ENCODE data around the gene ZNF341. TPM values are rescaled to one million over a fixed set of nuclear protein-coding genes. Genes with fewer than 3 reads are reported as not detected.

ZNF341 gene
- total RNA-seq, 1 donor from 2014 or later: 2.8 TPM

DNA sequence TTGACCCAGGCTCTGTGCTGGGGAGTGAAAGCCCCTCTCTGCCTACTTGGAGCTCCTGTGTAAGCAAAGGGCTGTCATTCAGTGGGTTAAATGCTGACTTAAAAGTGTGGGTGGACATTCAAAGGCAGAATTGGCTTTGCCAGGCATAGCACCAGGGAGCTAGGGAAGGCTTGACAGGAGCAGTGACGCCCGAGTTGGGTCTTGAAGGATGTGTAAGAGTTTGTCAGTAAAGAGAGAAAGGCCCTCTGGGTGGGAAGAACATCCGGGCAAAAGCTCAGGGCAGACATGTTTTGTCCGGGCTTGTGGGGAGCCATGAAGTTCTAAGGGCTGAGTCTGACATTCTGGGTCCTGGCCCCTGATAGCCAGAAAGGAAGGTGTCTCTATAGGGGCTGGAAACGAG is 51.5 kb downstream of the ZNF341 start:
- Mint-ChIP-seq H3K36me3 (ENCODE audit: low read depth) (peaks cover 2% of the 10 kb centered on the region), H3K27me3 (ENCODE audit: low read depth) (no peaks in the 10 kb centered on the region), H3K27ac (ENCODE audit: unreplicated experiment) (no peak overlapping the region), H3K4me3 (ENCODE audit: unreplicated experiment) (no peak overlapping the region), H3K4me1 (ENCODE audit: low read depth) (peaks cover under 1% of the 10 kb centered on the region), H3K9me3 (ENCODE audit: low read depth) (no peaks in the 10 kb centered on the region)
- TF ChIP-seq, protein P1, sequence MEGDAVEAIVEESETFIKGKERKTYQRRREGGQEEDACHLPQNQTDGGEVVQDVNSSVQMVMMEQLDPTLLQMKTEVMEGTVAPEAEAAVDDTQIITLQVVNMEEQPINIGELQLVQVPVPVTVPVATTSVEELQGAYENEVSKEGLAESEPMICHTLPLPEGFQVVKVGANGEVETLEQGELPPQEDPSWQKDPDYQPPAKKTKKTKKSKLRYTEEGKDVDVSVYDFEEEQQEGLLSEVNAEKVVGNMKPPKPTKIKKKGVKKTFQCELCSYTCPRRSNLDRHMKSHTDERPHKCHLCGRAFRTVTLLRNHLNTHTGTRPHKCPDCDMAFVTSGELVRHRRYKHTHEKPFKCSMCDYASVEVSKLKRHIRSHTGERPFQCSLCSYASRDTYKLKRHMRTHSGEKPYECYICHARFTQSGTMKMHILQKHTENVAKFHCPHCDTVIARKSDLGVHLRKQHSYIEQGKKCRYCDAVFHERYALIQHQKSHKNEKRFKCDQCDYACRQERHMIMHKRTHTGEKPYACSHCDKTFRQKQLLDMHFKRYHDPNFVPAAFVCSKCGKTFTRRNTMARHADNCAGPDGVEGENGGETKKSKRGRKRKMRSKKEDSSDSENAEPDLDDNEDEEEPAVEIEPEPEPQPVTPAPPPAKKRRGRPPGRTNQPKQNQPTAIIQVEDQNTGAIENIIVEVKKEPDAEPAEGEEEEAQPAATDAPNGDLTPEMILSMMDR (IDR thresholded peaks at IDR 0.05): no peak
- no peak for DNase-seq (ENCODE audit: low spot score)

DNA sequence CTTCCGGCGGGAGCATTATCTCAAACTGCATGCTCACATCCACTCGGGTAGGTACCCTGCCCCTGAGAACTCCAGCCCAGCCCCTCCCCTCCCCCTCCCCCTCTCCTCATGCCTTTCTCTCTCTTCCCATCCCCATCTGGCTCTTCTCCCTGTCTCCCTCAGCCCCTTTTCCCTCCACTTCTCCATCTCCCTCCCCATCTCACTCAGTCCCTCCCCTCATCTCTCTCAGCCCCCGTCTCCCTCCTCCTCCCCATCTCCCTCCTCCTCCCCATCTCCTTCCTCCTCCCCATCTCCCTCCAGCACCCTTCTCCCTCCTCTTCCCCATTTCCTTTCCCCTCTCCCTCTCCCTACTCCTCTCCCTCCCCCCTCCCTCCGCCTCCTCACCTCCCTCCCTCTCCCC is 52.0 kb downstream of the ZNF341 start:
- Mint-ChIP-seq H3K27me3 (ENCODE audit: low read depth) (no peaks in the 10 kb centered on the region), H3K4me3 (ENCODE audit: unreplicated experiment) (no peak overlapping the region), H3K27ac (ENCODE audit: unreplicated experiment) (no peak overlapping the region), H3K9me3 (ENCODE audit: low read depth) (no peaks in the 10 kb centered on the region), H3K4me1 (ENCODE audit: low read depth) (peaks cover 6% of the 10 kb centered on the region), H3K36me3 (ENCODE audit: low read depth) (peaks cover 3% of the 10 kb centered on the region)
- TF ChIP-seq, protein P1 (IDR thresholded peaks at IDR 0.05): no peak
- no peak for DNase-seq (ENCODE audit: low spot score)

DNA sequence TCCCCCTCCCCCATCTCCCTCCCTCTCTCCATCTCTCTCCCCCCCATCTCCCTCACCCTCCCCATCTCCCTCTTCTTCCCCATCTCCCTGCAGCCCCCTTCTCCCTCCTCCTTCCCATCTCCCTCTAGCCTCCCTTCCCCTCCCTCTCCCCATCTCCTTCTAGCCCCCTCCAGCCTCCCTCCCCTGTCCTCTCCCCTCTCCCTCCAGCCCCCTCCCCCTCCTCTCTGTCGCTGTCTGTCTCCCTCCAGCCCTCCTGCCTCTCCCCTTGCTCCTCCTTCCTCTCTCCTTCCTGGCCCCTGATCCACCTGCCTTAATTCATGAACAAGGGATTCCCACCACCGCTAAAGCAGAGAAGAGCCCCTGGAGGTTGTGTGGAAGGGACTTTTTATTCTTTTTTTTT is 52.4 kb downstream of the ZNF341 start:
- TF ChIP-seq, protein P1 (IDR thresholded peaks at IDR 0.05): no peak
- no peaks in the 10 kb centered on the region for H3K9me3 Mint-ChIP-seq (ENCODE audit: low read depth)

DNA sequence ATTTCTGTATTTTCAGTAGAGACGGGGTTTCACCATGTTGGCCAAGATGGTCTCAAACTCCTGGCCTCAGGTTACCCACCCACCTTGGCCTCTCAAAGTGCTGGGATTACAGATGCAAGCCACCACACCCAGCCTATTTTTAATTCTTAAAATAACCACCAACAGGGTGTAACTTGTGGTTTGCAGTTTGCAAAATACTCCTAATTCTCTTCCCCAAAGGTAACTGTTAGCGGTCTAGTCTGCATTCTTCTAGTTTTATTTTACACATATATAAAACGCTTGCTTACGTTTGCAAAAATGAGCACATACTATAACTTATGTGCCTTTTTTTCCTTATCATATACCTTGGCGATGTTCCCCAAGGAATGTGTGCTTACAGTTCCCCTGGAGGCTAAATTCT is 53.7 kb downstream of the ZNF341 start:
- Mint-ChIP-seq H3K4me1 (ENCODE audit: low read depth) (peaks cover 22% of the 10 kb centered on the region), H3K36me3 (ENCODE audit: low read depth) (peaks cover 2% of the 10 kb centered on the region), H3K27ac (ENCODE audit: unreplicated experiment) (no peak overlapping the region), H3K9me3 (ENCODE audit: low read depth) (no peaks in the 10 kb centered on the region), H3K27me3 (ENCODE audit: low read depth) (no peaks in the 10 kb centered on the region), H3K4me3 (ENCODE audit: unreplicated experiment) (no peak overlapping the region)
- DNase-seq (ENCODE audit: low spot score): no peak
- TF ChIP-seq, protein P1 (IDR thresholded peaks at IDR 0.05): no peak

More for the DNA sequence above, 52.4 kb downstream of the ZNF341 start:
- no peak for DNase-seq (ENCODE audit: low spot score)
- peaks cover 10% of the 10 kb centered on the region for H3K4me1 Mint-ChIP-seq (ENCODE audit: low read depth)
- H3K27ac Mint-ChIP-seq (ENCODE audit: unreplicated experiment): no peak overlapping the region
- peaks cover 3% of the 10 kb centered on the region for H3K36me3 Mint-ChIP-seq (ENCODE audit: low read depth)
- H3K27me3 Mint-ChIP-seq (ENCODE audit: low read depth): no peaks in the 10 kb centered on the region
- H3K4me3 Mint-ChIP-seq (ENCODE audit: unreplicated experiment): no peak overlapping the region

DNA sequence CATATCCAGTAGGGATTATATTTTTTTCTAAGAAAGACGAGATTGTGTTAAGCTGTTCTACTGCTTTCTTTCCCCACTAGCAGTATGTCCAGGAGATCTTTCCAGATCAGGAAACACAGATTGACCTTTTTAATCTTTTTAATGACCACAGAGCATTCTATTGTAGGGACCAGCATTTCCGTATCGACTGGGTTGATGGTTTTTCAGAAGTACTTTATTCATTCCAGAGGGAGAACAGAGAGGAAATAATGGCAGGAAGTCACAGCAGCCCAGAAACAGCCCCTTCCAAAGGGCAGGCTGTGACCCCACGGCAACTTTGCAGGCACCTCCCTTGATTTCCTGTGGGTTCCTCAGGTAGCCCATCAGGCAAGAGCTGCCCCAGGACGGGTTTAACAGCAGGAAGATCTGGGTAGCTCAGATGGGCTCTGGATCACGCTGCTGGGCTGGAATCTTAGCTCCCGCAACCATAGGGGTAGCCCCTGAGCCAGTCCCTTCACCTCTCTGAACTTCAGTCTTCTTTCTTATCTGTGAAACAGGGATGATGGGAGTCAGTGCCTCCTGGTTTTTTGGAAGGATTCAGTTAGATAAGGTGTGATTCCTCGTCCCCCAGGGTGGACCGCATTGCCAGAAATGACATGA is 55.6 kb downstream of the ZNF341 start:
- Mint-ChIP-seq H3K27me3 (ENCODE audit: low read depth) (no peaks in the 10 kb centered on the region), H3K27ac (ENCODE audit: unreplicated experiment) (no peak overlapping the region), H3K9me3 (ENCODE audit: low read depth) (no peaks in the 10 kb centered on the region), H3K4me3 (ENCODE audit: unreplicated experiment) (no peak overlapping the region), H3K36me3 (ENCODE audit: low read depth) (peaks cover 3% of the 10 kb centered on the region), H3K4me1 (ENCODE audit: low read depth) (peaks cover 23% of the 10 kb centered on the region)
- TF ChIP-seq, protein P1 (IDR thresholded peaks at IDR 0.05): no peak
- no peak for DNase-seq (ENCODE audit: low spot score)

All from chondrocyte (in vitro differentiated cells).